ENCODE measurements around the gene CAMTA2. TPM values are rescaled to one million over a fixed set of nuclear protein-coding genes. Genes with fewer than 3 reads are reported as not detected.
A peak's percentile ranks its signal among the peaks of the same experiment; 100 is the strongest.

CAMTA2 gene
- total RNA-seq, 2 donors from 2014 or later: 13.6 to 24.8 TPM

- 97 to 100% methylated on average over 3 to 8 of the region's 8 CpGs for WGBS, 2 experiments (ENCODE audit: insufficient coverage in 1 of 2, insufficient read length in 1 of 2)
- peaks cover 49% of the 10 kb centered on the region for H3K36me3 ChIP-seq (ENCODE audit: control insufficient read depth, insufficient read depth, low read length)
- H3K27me3 ChIP-seq (ENCODE audit: control insufficient read depth, insufficient read depth, low read length, poor library complexity, severe bottlenecking): no peaks in the 10 kb centered on the region
- H3K4me3 Mint-ChIP-seq: no peak overlapping the region
- peaks cover 28% of the 10 kb centered on the region for H3K4me1 Mint-ChIP-seq
- H3K27me3 Mint-ChIP-seq (ENCODE audit: insufficient read depth): peaks cover 22% of the 10 kb centered on the region
- TF ChIP-seq, protein P1, sequence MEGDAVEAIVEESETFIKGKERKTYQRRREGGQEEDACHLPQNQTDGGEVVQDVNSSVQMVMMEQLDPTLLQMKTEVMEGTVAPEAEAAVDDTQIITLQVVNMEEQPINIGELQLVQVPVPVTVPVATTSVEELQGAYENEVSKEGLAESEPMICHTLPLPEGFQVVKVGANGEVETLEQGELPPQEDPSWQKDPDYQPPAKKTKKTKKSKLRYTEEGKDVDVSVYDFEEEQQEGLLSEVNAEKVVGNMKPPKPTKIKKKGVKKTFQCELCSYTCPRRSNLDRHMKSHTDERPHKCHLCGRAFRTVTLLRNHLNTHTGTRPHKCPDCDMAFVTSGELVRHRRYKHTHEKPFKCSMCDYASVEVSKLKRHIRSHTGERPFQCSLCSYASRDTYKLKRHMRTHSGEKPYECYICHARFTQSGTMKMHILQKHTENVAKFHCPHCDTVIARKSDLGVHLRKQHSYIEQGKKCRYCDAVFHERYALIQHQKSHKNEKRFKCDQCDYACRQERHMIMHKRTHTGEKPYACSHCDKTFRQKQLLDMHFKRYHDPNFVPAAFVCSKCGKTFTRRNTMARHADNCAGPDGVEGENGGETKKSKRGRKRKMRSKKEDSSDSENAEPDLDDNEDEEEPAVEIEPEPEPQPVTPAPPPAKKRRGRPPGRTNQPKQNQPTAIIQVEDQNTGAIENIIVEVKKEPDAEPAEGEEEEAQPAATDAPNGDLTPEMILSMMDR (conservative IDR thresholded peaks at IDR 0.05): no peak
- H3K9me3 ChIP-seq (ENCODE audit: control insufficient read depth, low read length): peaks cover 3% of the 10 kb centered on the region
- H3K4me1 ChIP-seq (ENCODE audit: control insufficient read depth, insufficient read depth, low read length): peaks cover 6% of the 10 kb centered on the region
- no peak overlapping the region for H3K9ac ChIP-seq (ENCODE audit: extremely low read depth, low read length, poor library complexity, severe bottlenecking)
- H3K36me3 Mint-ChIP-seq (ENCODE audit: low read depth): peaks cover 24% of the 10 kb centered on the region
- peaks cover 10% of the 10 kb centered on the region for H3K9me3 Mint-ChIP-seq
- no peak for DNase-seq
- no peak overlapping the region for H3K27ac Mint-ChIP-seq
- H3K4me3 ChIP-seq (ENCODE audit: low read length): no peak overlapping the region
- H3K27ac ChIP-seq (ENCODE audit: low read depth, low read length): no peak overlapping the region
Observed at GRCh38 chr17:4970273-4970672, 17.2 kb downstream of the CAMTA2 start.

DNA sequence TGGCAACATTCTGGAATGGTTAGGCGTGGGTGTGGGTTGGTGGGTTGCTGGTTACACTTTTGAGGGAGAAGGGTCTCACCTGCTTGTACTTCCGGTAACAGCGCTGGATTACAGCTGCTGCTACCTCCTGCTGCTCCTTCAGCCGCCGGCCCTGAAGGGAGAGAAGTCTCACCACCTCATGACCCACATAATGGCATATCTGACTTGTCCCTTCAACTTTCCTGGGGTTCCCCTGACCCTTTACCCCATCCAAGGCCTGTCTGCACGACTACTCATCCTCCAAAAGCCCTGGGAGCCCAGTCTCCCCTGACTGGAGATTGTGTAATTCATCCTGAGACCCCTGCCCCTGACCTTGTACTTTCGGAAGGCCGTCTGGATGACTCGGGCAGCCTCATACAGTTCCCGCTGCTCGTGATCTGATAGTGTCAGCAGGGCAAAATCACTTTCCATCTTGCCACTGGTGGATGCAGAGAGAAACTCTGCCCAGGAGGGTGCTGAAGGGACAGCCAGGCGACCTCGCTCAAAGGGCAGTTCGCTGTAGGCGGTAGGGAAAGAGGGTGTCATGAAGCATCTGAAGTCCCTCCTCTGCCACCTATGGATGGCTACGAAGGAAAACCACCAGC is 17.8 kb downstream of the CAMTA2 start:
- peaks cover 12% of the 10 kb centered on the region for H3K9me3 Mint-ChIP-seq
- H3K36me3 Mint-ChIP-seq (ENCODE audit: low read depth): peaks cover 27% of the 10 kb centered on the region
- peak; percentile 63 for DNase-seq
- TF ChIP-seq, protein P1 (conservative IDR thresholded peaks at IDR 0.05): no peak
- Histone ChIP-seq H3K36me3 (ENCODE audit: control insufficient read depth, insufficient read depth, low read length) (peaks cover 52% of the 10 kb centered on the region), H3K9ac (ENCODE audit: extremely low read depth, low read length, poor library complexity, severe bottlenecking) (peak overlapping the region; percentile 79), H3K4me3 (ENCODE audit: low read length) (peak overlapping the region; percentile 90), H3K9me3 (ENCODE audit: control insufficient read depth, low read length) (peaks cover 5% of the 10 kb centered on the region), H3K27ac (ENCODE audit: low read depth, low read length) (no peak overlapping the region), H3K4me1 (ENCODE audit: control insufficient read depth, insufficient read depth, low read length) (peaks cover 6% of the 10 kb centered on the region), H3K27me3 (ENCODE audit: control insufficient read depth, insufficient read depth, low read length, poor library complexity, severe bottlenecking) (no peaks in the 10 kb centered on the region)
- H3K27me3 Mint-ChIP-seq (ENCODE audit: insufficient read depth): peaks cover 16% of the 10 kb centered on the region
- H3K4me3 Mint-ChIP-seq: no peak overlapping the region
- H3K27ac Mint-ChIP-seq: no peak overlapping the region
- peaks cover 28% of the 10 kb centered on the region for H3K4me1 Mint-ChIP-seq
- WGBS, 2 experiments (ENCODE audit: insufficient coverage in 1 of 2, insufficient read length in 1 of 2): 84 to 85% methylated on average over 11 to 16 of the region's 16 CpGs

GRCh38 chr17:4969047-4969550 is 18.4 kb downstream of the CAMTA2 start:
- Mint-ChIP-seq H3K27me3 (ENCODE audit: insufficient read depth) (peaks cover 10% of the 10 kb centered on the region), H3K36me3 (ENCODE audit: low read depth) (peaks cover 29% of the 10 kb centered on the region), H3K4me1 (peaks cover 28% of the 10 kb centered on the region), H3K27ac (no peak overlapping the region), H3K9me3 (peaks cover 12% of the 10 kb centered on the region), H3K4me3 (no peak overlapping the region)
- Histone ChIP-seq H3K27me3 (ENCODE audit: control insufficient read depth, insufficient read depth, low read length, poor library complexity, severe bottlenecking) (no peaks in the 10 kb centered on the region), H3K9ac (ENCODE audit: extremely low read depth, low read length, poor library complexity, severe bottlenecking) (peak overlapping the region; percentile 79), H3K4me1 (ENCODE audit: control insufficient read depth, insufficient read depth, low read length) (peaks cover 6% of the 10 kb centered on the region), H3K4me3 (ENCODE audit: low read length) (peak overlapping the region; percentile 90), H3K36me3 (ENCODE audit: control insufficient read depth, insufficient read depth, low read length) (peaks cover 52% of the 10 kb centered on the region), H3K9me3 (ENCODE audit: control insufficient read depth, low read length) (peaks cover 5% of the 10 kb centered on the region), H3K27ac (ENCODE audit: low read depth, low read length) (peak overlapping the region; percentile 29)
- DNase-seq: peak; percentile 68
- WGBS, 2 experiments (ENCODE audit: insufficient coverage in 1 of 2, insufficient read length in 1 of 2): 39 to 40% methylated on average over 9 to 15 of the region's 15 CpGs
- TF ChIP-seq, protein P1 (conservative IDR thresholded peaks at IDR 0.05): no peak
